Measurements from ENCODE around the gene PTPRJ. TPM values are rescaled to one million over a fixed set of nuclear protein-coding genes. Genes with fewer than 3 reads are reported as not detected.

Gene PTPRJ
- total RNA-seq, 1 experiment from 2014 or later = 1.5 TPM

- in situ Hi-C loops (cut with HindIII; ENCODE audit: low sequenced_read_pairs) = loop anchor here (25.0 kb wide), 1 partner anchor 164 kb away; no protein-coding TSS in a partner anchor
- DNase-seq (ENCODE audit: low spot score) = no peak
Measured at GRCh38 chr11:48101044-48101733, 120.8 kb downstream of the PTPRJ start.

DNA sequence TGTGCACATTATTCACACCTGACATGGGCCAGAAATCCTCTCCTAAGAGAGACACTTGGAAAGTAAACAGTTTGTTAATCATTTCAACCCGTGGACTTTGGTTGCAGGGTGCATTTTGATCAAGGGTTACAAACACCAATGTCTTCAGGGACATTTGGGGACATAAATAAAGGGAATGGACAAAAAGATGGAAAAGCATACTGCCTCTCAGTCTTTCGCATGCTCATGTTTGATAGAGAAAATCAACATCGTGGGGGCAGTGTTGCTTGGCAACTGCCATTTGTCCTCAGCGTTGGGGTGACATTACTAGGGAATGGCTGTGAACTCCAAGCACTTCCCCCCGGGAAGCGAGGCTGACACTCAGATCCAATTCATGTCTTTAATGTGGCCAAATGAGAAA, 121.6 kb downstream of the PTPRJ start:
- DNase-seq (ENCODE audit: low spot score) = no peak
- in situ Hi-C loops (cut with HindIII; ENCODE audit: low sequenced_read_pairs) = loop anchor here (25.0 kb wide), 1 partner anchor 165 kb away; no protein-coding TSS in a partner anchor

DNA sequence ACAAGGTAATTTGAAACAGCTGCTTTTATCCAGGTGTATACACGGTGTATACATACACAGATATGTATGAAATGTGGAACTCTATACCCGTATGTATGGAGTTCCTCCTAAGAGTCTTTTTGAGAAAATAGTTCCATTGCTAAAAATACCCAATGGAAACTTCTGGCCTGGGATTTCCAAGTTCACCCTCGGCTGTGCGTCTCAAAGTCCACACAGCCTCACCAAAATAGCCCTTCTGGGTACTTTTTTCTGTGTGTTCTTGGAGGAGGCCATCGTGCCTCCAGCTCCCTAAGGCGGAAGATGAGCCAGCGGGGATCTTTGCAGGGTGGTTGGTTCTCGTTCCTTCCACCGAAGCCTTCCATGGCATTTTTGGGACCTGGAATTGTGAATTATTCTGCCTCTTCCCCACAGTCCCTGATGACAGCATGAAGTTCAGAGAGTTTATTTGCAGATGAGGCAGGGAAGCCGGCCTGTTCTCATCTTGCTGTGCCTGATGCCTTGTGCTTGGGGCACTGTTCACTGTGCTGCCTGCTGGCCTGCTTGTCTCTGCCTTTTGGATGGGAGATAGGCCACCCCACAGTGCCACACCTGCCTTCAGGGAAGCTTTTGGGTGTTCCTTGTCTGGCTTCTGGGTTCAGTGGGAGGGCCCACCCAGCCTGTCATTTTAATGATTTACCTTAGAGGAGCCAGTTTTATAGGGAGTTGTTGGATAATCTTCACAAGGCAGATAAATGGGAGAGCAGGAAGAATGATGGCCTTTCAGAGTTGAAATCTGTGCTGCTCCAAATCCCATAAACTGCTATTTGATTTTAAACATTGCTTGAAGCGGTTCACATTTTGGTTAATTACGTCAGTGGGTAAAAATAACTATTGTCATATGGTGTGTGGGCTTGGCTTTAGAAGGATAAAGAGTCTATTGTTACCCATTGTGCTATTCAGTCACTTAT, 123.5 kb downstream of the PTPRJ start:
- in situ Hi-C loops (cut with HindIII; ENCODE audit: low sequenced_read_pairs) = loop anchor here (25.0 kb wide), 1 partner anchor 167 kb away; no protein-coding TSS in a partner anchor
- DNase-seq (ENCODE audit: low spot score) = peak; percentile 77

- in situ Hi-C loops (cut with HindIII; ENCODE audit: low sequenced_read_pairs) = loop anchor here (25.0 kb wide), 1 partner anchor 167 kb away; no protein-coding TSS in a partner anchor
- DNase-seq (ENCODE audit: low spot score) = no peak
Measured at GRCh38 chr11:48104568-48104924, 124.2 kb downstream of the PTPRJ start.

DNA sequence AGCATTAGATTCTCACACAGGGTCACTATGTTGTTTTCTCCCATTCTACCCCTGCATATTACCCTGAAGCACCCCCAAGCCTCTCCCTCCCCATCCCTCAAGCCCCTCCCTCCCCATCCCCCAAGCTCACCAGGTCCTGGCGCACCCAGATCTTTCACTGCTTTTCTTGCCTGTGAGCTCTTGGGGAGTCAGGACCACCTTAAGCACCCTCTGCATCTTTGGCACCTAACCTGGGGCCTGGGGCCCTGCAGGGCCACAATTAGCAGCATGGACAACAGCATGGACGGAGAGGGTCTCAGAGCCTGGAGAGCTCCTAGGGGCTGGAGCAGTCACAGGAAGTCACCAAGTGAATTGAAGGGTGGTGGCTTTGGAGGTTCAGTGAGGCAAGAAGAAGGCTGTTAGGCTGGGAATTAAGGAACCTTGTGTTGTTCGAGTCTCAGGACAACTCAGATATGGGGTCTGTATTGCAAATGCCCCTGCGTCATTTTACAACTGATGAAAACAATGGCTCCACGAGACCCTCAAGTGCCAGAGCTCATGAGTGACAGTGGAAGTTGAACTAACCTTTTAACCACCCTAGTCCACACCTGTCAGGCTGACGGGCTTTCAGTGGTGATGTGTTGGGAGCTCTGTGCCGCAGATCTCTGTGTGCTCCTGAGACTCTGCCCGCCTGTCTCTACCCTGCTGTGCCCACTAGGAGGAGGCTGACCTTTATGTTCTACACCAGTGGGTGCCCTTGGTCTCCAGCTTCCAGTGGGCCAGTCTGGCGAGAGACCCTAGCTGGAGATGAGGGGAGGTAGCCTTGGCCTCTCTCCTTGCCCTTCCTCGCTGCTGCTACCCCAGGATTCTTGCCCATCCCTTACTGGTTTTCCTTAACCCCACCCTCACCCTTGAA, 125.0 kb downstream of the PTPRJ start:
- in situ Hi-C loops (cut with HindIII; ENCODE audit: low sequenced_read_pairs) = loop anchor here (25.0 kb wide), 1 partner anchor 168 kb away; no protein-coding TSS in a partner anchor
- no peak for DNase-seq (ENCODE audit: low spot score)

DNA sequence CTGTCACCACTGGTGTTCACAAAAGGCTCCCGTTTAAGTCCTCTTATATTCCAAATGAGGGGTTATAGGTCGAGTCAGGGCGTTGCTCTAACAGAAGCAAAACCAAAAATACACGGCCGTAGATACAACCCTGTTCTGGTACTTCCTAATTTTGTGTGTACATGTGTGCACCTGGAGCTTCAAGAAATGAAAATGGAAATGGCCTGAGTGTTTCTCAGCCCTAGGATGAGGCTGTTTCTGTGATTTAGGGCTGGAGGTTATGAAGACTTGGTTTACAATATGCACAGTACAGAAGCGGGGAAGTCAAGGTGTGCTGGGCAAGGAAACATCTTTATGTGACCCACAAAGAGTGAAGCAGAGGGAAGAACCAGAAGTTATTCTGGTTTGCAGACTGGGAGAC, 125.8 kb downstream of the PTPRJ start:
- in situ Hi-C loops (cut with HindIII; ENCODE audit: low sequenced_read_pairs) = loop anchor here (25.0 kb wide), 1 partner anchor 169 kb away; no protein-coding TSS in a partner anchor

GRCh38 chr11:48107188-48107704, 126.9 kb downstream of the PTPRJ start:
- in situ Hi-C loops (cut with HindIII; ENCODE audit: low sequenced_read_pairs) = loop anchor here (25.0 kb wide), 1 partner anchor 170 kb away; no protein-coding TSS in a partner anchor
- DNase-seq (ENCODE audit: low spot score) = no peak

More for the DNA sequence above, 125.8 kb downstream of the PTPRJ start:
- DNase-seq (ENCODE audit: low spot score) = no peak

- in situ Hi-C loops (cut with HindIII; ENCODE audit: low sequenced_read_pairs) = loop anchor here (25.0 kb wide), 1 partner anchor 171 kb away; no protein-coding TSS in a partner anchor
- DNase-seq (ENCODE audit: low spot score) = no peak
Measured at GRCh38 chr11:48108231-48109045, 128.1 kb downstream of the PTPRJ start.

DNA sequence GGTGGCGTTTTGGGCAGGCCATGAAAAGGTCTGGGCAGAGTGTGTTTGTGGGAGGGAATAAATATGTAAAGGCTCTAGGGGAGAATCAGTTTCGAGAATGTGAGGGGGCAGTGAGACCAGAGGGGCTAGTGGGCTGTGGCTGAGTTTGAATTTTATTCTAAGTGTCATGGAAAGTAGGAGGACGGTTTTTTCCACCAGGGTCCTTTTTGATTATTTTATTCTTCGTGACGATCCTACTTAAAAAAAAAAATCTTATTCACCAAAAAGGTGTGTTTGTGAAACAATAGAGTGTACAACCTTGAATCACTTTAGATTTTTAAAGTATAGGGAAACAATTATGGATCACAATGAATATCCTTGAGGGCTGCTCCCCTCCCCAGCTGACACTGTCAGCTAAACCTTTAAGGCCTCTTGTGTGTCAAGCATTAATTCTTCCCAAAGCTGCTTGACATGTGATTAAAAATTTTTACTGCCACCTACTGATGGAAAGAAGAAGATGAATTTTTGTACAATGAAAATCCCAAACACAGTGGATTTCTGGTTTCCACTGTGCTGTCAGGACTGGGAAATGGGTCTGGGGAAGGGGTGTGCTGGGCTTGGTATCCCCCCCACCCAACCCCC, 128.8 kb downstream of the PTPRJ start:
- DNase-seq (ENCODE audit: low spot score) = peak; percentile 74
- in situ Hi-C loops (cut with HindIII; ENCODE audit: low sequenced_read_pairs) = loop anchor here (25.0 kb wide), 1 partner anchor 172 kb away; no protein-coding TSS in a partner anchor

DNA sequence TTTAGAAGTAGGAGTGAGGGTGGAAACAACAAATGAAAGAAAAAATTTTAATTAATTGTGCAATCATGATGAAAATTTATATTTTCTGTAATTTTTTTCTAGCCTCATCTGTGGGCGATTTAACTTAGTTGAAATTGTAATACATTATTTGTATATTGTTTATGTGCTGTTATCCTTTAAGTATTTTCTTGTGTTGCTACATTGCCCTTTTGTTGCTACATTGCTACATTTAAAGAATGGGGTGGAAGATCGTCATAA, 130.1 kb downstream of the PTPRJ start:
- DNase-seq (ENCODE audit: low spot score) = no peak
- in situ Hi-C loops (cut with HindIII; ENCODE audit: low sequenced_read_pairs) = loop anchor here (25.0 kb wide), 1 partner anchor 173 kb away; no protein-coding TSS in a partner anchor

DNA sequence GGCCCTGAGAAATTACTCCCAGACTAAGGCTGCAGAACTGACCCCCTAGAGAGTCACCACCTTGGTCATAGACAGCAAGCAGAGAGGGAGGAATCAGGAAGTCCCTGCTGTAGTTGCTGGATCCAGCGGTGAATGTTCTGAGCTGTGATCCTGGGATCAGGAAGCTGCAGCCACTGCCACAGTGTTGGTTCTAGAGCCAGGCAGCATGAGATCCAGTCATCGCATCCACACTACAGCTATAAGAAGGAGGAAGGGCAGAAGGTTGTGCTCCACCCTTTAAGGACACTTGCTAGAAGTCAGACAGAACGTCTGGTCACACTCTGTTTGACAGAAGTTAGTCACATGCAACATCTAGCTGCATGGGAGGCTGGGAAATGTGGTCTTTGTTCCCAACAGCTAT, 131.5 kb downstream of the PTPRJ start:
- in situ Hi-C loops (cut with HindIII; ENCODE audit: low sequenced_read_pairs) = loop anchor here (25.0 kb wide), 1 partner anchor 175 kb away; no protein-coding TSS in a partner anchor
- no peak for DNase-seq (ENCODE audit: low spot score)

- DNase-seq (ENCODE audit: low spot score) = no peak
- in situ Hi-C loops (cut with HindIII; ENCODE audit: low sequenced_read_pairs) = loop anchor here (25.0 kb wide), 1 partner anchor 177 kb away; no protein-coding TSS in a partner anchor
Measured at GRCh38 chr11:48114740-48115139, 134.4 kb downstream of the PTPRJ start.

GRCh38 chr11:48116437-48117228, 136.3 kb downstream of the PTPRJ start:
- no peak for DNase-seq (ENCODE audit: low spot score)
- in situ Hi-C loops (cut with HindIII; ENCODE audit: low sequenced_read_pairs) = loop anchor here (25.0 kb wide), 1 partner anchor 179 kb away; no protein-coding TSS in a partner anchor

- in situ Hi-C loops (cut with HindIII; ENCODE audit: low sequenced_read_pairs) = loop anchor here (25.0 kb wide), 1 partner anchor 185 kb away; no protein-coding TSS in a partner anchor
- DNase-seq (ENCODE audit: low spot score) = no peak
Measured at GRCh38 chr11:48122246-48122645, 141.9 kb downstream of the PTPRJ start.

- in situ Hi-C loops (cut with HindIII; ENCODE audit: low sequenced_read_pairs) = loop anchor here (25.0 kb wide), 1 partner anchor 185 kb away; no protein-coding TSS in a partner anchor
- DNase-seq (ENCODE audit: low spot score) = no peak
Measured at GRCh38 chr11:48122656-48123055, 142.3 kb downstream of the PTPRJ start.

- in situ Hi-C loops (cut with HindIII; ENCODE audit: low sequenced_read_pairs) = loop anchor here (25.0 kb wide), 1 partner anchor 186 kb away; no protein-coding TSS in a partner anchor
- DNase-seq (ENCODE audit: low spot score) = no peak
Measured at GRCh38 chr11:48123254-48123875, 143.0 kb downstream of the PTPRJ start.

Data from G401 (cell line).